HG03097 (cell line): ENCODE data around the gene PLIN1.

ENCODE experiments used
- ATAC-seq: cut with Tn5 transposase; IDR thresholded peaks from one replicate; pipeline ENCODE4 v1.9.1; 2021; ENCODE audit not compliant: unreplicated experiment, low FRiP score

PLIN1 gene

GRCh38 chr15:89630974-89631901 lies 47.9 kb downstream of the PLIN1 start:
- no peak for ATAC-seq

- no peak for ATAC-seq
Observed at GRCh38 chr15:89630260-89630659, 48.9 kb downstream of the PLIN1 start.

DNA sequence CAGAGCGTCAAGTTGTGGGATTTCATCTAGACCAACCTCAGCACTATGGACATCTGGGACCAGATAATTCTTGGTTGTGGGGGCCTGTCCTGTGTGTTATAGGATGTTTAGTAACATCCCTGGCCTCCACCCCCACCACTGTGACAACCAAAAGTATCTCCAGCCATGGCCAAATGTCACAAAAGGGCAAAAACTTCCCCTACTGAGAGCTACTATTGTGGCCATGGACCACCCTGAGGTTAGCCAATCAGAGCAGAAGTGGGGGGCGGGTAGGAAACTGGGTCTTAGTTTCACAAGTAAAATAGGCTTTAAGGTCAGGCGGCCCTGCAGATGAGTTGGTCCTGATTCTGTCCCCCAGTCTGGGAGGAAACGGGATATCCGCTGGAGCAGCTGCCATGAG lies 49.3 kb downstream of the PLIN1 start:
- ATAC-seq, result no peak

- no peak for ATAC-seq
Observed at GRCh38 chr15:89628806-89629715, 50.1 kb downstream of the PLIN1 start.

DNA sequence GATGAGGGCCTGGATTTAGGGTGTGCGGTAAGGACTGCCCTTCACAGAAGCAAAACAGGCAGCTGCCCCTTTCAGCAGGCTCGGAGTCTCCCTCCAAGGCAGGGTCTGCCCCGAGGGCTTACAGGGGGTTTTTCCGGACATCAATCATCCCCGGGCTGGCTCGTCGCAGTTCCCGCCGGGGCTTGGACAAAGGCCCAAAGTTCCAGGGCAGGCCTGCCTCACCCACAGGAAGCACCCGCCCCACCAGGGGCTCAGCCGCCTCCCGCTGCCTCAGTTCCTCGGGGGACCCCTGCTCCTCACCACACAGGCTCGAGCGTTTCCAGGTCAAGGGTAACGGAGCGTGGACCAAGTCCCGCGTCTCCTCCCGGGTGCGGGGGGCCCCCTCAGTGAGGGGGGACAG lies 50.9 kb downstream of the PLIN1 start:
- no peak for ATAC-seq

GRCh38 chr15:89627256-89627970 lies 51.8 kb downstream of the PLIN1 start:
- ATAC-seq, result no peak

DNA sequence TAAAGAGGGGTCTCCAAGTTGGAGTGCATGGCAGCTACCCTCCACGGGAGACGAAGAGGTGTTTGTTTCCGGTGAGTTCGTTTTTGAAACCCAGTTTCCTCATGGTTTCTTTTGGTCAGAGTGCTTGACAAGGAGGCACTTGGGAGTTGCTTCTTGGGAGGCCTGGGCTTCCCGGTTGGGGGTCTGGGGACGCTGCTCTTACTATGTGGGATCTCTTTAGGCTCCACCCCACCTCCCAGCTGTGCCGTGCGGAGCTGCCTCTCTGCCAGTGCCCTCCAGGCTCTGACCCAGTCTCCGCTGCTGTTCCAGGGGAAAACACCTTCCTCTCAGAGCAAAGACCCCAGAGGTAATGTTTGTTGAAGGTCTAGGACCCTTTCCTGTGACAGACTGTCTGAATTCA lies 53.5 kb downstream of the PLIN1 start:
- ATAC-seq, result no peak

- ATAC-seq, result no peak
Observed at GRCh38 chr15:89623165-89623564, 56.0 kb downstream of the PLIN1 start.

DNA sequence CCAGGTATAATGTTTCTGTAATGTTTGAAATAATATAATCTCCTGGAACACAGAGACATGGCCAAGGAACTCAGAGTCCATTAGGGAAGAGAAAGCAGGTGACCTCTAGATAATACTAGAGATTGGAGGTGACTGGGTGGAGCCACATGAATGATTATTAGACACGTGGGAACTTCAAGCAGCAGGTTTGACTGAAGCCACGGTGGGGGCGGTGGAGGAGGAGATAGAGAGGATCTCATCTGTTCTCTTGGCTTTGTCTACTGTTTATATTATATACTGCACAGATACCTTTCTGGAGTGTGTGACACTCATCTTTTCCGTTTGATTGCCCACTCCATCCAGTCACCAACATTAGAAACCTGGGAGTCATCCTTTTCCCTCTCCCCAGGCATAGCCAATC lies 57.6 kb downstream of the PLIN1 start:
- no peak for ATAC-seq

GRCh38 chr15:89616228-89616627 lies 62.9 kb downstream of the PLIN1 start:
- ATAC-seq, result no peak

DNA sequence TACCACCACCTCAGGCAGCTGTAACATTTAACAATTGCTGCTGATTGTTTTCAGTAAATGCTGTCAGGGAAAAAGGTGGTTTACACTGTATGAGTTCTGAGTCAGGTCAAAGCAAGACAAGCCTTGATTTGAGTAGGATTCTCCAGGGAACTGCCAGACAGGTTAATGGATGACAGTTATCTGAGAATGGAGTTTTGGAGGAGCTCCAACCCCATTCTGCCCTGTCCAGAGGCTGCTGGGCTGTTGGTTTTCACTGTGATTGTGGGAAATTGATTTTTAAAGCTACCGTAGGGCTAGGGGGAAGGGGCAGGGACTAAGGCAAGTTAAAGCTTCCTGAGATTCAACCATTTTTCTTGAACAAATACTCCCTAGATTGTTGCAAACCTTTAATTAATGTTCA lies 64.0 kb downstream of the PLIN1 start:
- no peak for ATAC-seq
